GM19438 (cell line): Measurements from ENCODE around the gene RGS7.
"Not testable (repeated sequence)": the region's sequence is repeated elsewhere in the genome, so short reads cannot be mapped to it uniquely, and the experiment has no call there.

Source experiments
- ATAC-seq: cut with Tn5 transposase; IDR thresholded peaks from one replicate; pipeline ENCODE4 v1.9.1; 2021; ENCODE audit warnings: low read depth; ENCODE audit not compliant: unreplicated experiment

Gene RGS7

DNA sequence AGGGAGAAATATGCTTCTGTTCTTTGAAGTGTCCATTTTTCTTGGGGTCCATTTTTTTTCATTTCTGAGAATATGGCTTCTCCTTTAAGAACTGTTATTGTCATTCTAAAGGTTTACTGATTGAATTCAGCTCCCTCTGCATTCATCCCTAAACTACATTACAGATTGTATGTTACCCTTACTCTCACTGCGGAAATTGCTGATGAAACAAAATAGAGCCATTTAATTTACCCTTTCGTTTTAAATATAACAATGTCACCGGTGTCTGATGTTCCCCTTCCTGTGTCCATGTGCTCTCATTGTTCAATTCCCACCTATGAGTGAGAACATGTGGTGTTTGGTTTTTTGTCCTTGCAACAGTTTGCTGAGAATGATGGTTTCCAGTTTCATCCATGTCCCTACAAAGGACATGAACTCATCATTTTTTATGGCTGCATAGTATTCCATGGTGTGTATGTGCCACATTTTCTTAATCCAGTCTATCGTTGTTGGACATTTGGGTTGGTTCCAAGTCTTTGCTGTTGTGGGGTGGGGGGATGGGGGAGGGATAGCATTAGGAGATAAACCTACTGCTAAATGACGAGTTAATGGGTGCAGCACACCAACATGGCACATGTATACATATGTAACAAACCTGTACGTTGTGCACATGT is 474.2 kb downstream of the RGS7 start:
- not testable (repeated sequence) for ATAC-seq

DNA sequence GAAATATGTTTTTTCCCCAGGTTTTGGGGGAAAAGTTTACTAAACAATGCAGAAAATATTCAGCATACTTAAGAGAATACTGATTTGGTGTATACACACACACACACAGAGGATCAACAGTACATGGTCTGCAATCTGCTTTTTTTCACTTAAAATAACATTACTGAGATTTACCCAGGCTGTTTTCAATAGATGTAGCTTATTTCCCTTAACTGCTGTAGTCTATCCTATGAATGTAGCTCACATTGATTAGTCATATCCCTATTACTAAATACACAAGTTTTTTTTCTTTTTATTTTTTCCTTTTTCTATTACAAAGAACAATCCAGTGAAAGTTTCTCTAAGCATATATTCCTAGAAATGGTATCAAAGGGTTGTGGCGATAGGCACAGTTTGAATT is 478.4 kb downstream of the RGS7 start:
- no peak for ATAC-seq

DNA sequence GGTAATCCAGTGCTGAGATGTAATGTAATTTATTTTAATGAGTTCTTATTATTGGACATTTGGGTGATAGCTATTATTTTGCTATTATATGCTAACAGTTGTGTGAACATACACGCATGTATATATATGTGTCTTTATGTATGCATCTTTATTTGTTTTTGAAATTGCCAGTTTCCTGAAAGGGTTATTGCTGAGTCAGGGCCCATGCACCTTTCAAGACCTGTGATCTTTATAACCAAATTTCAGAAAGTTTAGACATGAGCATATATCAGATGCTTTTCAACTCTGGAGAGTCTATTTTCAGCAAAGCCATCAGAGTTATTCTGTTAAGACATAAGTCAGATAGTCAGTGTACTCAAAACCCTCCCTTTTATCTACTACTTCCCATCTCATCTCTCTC is 479.4 kb downstream of the RGS7 start:
- ATAC-seq, result no peak

DNA sequence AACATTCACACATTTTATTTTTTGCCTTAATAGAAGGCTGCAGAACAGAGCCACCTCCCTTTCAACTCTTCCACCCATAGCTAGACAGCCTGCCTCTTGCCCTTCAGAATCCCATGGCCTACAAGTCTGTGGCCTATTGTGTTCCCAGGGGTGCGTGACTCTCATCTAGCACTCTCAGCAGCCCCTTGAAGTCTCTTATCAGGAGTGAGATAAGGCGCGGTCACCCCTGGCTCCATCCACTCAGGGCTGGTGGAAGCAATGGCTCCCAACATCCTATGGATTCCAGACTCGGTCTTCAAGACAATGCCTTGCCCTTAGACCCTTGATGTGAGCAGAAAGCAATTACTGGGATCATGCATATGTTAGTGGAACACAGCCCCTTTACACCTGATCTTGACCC is 480.9 kb downstream of the RGS7 start:
- ATAC-seq, result no peak

DNA sequence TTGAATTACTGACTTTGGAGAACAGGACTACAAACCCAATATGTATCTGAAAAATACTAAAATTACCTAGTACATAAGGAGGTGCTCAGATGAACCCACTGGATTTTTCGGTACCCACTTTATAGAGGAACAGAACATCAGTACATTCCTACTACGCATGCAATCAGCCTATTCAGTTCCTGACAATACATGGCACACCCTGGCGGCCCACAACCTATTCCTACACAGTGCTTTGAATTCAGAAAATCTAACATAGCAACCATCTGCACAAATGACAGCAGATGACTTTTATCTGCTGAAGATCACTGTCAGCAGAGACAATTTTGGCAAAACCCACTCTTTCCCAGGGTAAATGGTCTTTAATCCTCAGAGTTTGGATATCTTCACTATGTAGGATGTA is 487.9 kb downstream of the RGS7 start:
- no peak for ATAC-seq

DNA sequence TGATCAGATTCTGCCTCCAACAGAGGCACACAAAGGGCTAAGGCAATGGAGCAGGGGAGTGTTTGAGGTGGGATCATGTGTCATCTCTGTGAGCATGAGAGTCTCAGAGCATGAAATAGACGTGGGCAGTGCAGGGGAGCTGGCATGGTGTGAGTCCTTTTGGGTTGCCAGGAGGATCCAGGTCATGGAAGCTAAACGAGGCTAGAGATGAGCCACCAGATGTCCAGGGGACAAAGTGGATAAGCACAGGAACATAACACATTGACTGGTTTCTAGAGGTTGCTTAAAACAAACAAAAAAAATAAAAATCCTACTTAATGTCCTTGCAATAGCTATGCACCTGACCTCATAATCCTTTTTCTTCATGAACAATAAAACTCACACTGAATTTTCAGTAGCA is 490.3 kb downstream of the RGS7 start:
- no peak for ATAC-seq

DNA sequence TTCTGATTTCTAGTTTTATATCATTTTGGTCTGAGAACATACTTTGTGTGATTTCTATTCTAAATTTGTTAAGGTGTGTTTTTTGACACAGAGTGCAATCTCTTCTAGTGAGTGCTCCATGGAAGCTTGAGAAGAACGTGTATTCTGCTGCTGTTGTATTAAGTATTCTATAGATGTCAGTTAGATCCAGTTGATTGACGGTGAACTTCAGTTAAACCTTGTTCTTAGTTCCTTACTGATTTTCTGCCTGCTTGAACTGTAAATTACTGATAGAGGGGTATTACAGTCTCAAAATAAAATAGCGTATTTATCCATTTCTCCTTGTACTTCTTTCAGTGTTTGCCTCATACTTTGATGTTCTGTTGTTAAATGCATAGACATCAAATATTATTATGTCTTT is 497.0 kb downstream of the RGS7 start:
- ATAC-seq, result no peak

DNA sequence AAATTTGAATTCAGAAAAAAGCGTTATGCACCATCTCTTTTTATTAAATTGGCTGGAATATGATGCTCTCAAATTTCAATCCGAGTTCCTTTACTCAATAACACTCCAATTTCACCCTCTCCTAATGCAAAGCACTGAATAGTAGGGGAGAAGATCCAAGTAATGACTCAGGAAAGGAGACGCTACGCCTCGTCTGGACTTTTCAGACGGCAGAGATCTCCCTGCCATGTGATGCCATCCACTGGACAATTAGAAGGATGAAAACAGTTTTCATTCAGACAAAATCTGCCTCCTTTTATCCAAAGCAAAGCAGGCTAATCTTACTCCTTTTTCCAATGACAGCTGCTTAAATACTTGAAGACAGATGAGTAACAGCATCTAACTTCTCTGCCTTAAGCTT is 502.6 kb downstream of the RGS7 start:
- ATAC-seq, result no peak

DNA sequence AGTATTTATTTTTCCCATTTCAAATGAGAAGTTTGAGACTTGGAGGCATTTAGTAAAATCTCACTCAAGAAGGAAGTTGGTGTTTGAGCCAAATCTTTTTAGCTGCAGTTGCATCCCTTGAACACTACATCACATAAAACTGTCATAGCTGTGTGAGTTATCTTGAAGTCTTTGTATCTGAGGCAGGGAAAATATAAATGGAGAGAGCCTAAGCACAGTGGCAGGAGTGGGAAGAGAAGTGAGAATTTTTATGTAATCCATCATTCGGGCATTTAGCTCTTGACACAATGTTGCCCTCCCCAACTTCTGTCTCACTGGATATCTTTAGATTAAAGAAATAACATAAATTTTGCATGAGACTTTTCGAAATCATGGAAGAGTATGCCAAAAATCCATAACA is 509.7 kb downstream of the RGS7 start:
- ATAC-seq, result no peak

DNA sequence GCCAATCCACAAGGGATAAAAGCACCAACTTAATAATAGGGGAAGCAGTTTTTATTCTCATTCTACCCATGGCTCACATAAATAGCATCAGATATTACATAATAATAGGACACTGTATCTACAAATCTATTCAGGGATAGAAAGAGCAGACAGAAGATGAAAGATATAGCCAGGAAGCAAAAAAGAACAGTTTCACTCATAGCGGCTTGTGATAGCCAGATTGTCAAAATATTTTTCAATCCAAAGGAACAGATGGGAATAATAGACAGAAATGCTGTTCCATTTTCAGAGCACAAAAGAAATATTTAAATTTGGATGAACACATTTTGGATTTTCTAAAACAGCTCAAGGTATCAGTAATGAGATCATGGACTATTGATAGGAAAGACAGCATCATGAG is 512.5 kb downstream of the RGS7 start:
- no peak for ATAC-seq

DNA sequence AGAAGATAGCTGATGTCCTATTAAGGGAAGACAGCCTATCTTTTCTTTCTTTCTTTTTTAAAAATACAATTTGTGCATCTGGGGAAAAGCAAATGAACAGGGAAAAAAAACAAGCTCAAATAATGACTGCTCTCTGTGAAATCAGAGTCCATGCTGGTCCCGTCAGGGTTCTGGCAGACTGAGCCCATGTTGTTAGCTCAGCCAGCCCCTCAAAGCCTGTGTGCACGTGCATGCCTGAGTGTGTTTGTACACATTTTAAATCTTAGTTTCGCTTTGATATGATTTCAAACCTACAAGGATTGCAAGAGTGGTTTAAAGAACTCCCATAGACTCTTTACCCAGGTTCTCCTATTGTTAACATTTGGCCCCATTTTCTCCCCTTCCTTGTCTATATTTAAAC is 513.2 kb downstream of the RGS7 start:
- ATAC-seq, result no peak

DNA sequence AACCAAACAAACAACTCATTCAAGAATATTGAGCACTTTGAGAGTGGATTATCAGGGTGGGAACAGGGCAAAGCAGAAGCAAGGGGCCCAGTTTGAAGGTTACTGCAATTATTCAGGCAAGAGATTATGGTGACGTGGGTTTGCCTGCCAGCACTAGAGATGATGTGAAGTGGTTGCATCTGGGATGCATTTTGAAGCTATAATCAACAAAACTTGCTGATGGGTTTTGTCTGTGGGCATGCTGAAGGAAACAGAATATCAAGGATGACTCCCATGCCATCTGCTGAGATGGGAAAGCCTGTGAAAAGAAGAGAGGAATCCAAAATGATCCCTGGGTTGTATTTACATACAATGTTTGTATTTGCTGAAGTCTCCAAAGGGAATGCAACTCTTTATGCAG is 520.7 kb downstream of the RGS7 start:
- no peak for ATAC-seq

DNA sequence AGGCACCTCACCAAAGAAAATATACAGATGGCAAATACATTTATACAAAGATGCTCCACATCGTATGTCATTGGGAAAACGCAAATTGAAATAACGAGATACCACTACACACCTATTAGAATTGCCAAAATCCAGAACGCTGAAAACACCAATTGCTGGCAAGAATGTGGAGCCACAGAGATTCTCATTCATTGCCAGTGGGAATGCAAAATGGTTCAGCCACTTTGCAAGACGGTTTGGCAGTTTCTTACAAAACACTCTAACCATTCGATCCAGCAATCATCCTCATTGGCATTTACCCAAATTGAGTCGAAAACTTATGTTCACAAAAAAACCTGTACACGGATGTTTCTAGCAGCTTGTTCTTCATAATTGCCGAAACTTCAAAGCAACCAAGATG is 521.7 kb downstream of the RGS7 start:
- no peak for ATAC-seq

DNA sequence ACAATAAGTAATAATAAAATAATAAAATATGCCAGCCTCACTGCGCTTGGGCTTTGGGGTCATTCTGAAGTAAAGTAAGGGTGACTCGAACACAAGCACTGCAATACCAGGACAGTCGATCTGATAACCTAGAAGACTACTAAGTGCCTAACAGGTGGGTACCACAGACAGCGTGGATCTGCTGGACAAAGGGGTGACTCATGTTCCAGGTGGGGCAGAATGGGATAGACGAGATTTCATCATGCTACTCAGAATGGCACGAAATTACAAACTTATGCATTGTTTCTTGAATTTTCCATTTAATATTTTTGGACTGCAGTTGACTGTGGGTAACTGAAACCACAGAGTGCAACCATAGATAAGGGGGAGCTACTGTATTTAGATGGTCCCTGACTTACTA is 523.9 kb downstream of the RGS7 start:
- ATAC-seq, result no peak

DNA sequence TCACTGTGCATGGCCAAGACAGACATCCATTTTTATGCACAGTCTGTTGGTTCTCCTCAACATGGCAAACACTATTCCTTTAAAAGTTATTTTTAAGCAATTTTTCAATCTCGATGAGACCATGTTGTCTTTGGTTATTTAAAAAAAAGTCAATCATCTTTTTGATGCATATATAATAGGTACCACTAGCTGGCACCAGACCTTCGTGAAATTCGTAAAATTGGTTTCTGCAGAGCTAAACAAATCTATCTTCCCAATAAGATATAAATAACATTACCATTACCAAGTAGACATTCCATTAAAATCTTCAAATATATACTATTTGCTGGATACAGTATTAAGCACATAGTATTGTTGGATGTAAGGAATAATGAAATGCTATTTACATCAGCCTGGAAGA is 525.1 kb downstream of the RGS7 start:
- ATAC-seq, result no peak

DNA sequence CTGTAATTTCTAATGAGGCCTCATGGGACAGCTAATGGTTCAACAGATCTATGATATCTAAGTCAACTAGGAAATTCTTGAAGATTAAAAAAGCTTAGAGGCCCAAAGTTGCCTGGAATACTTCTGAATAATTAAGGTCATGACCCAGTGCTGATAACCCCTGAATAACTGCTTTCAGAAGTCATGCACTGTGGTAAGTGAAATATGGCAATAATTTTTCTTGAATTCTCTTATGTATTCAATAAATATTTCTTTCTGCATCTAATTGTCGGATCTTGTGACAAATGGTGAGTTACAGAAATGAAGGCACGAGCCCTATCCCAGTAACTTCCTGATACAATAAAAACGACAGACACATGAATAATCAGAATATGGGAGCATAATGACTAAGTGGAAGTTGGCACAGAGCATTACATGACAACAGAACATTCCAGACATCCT is 525.8 kb downstream of the RGS7 start:
- ATAC-seq, result no peak

DNA sequence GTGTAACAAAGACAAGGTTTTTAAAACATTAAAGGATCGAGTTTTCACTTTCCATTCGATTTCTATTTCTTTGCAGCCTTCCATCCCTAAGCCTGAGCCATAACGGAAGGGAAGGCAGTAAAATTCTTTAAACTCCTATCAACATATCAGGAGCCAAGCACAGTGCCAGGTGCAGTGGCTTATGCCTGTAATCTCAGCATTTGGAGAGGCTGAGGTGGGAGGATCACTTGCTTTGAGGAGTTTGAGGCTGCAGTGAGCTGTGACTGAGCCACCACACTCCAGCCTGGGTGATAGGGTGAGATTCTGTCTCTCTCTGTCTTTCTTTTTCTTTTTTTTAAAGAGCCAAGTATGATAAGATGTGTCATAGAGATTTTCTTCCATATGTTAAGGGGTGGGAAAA is 527.5 kb downstream of the RGS7 start:
- ATAC-seq, result no peak

DNA sequence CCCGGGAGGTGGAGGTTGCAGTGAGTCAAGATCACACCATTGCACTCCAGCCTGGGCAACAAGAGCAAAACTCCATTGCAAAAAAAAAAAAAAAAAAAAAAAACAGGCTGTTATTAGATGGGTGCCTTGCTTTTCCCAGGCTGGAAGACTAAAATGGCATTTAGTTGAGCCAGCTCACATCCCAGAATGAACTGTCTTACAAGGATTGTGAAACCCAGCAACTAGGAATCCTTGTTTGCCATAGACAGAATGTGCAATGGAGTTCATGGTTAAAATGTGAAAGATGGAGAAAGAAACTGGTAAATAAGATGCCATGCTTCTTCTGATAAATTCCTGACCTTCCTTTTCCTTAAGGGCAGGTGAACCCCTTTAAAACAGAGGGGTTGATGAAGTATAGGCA is 529.2 kb downstream of the RGS7 start:
- no peak for ATAC-seq

DNA sequence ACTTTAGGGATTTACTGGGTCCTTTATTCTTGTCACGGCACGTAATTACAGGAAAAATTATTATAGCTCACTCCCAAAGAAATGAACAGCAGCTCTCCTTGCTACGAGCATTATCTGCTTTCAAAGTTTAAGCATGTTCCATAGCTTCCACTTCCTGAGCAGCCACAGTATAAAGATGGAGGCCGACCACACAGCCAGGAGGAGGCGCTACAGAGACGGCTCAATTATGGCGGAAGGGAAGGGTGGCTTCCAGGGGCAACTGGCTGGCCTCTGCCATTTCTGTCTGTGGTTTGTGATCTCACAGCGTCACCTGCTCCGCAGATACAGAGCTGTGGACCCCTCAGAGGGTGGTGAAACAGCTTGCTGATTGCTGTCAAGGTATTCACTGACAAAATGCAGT is 532.8 kb downstream of the RGS7 start:
- ATAC-seq, result no peak

DNA sequence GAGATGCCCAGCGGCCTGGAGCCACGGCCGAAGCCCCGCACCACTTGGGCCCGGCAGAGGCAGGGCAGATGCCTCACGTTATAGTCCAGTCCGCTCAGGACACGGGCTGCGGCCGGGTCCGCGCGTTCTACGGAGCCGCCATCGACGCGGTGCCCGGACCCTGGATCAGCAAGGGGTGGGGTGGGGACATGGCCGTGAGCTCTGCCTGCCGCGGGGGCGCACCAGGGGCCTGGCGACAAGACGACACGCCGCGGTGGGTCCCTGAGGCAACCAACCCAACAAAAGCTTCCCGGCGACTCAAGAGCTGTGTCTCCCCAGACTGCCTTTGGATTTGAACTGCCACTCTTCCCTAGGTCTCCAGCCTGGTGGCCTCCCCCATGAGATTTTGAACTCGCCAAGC is 533.6 kb downstream of the RGS7 start:
- ATAC-seq, result no peak

DNA sequence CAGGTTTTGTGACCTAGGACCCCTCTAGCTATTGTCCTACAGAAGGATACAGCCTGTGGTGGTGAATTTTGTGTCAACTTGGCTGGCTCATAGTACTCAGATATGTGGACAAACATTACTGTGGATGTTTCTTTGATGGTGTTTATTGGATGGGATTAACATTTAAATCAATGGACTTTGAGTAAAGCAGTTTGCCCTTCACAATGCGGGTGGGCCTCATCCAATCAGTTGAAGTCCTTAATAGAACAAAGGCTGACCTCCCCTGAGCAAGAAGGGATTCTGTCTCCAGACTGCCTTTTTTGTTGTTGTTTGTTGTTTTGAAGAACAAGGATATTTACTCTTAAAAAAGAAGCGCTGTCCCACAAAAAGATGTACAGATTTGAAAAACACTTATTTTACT is 535.1 kb downstream of the RGS7 start:
- ATAC-seq, result no peak

DNA sequence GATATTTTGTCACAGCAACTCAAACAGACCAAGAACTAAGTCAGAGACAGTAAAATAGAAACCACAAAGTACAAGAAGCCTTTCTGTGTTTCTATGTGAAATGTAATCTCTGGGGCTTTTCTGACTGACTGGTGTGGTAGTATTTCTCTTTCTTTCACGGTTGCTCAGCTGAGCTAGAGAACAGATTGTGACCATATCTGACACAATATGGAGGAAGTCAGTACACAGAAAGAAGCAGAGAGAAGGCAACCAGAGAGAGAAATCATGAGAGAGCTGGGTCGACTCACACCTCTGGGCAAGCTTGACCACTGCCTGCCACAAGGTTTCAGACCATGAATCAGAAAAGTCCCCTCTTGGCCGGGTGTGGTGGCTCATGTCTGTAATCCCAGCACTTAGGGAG is 536.2 kb downstream of the RGS7 start:
- no peak for ATAC-seq

DNA sequence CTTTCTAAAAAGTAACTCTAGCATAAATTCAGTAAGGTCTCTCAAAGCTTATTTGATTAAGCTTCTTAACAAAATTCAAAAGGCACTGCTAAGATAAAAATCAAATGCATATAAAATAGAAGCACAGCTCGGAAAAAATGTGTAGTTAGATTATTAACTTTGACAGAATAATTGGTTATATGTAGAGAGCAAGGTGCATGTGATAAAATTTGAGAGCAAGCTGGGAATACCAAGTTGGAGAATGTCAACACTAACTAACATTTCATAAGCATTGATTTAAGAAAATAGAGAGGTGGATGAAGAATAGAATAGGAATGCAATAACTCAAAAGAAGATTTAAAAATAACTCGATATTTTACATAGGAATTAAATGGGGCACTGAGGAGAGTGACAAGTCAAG is 540.5 kb downstream of the RGS7 start:
- ATAC-seq, result no peak
